Spleen (tissue), 11 donors: ENCODE results near the gene MAP2K5. TPM values are rescaled to one million over a fixed set of nuclear protein-coding genes. Genes with fewer than 3 reads are reported as not detected.

Experiments used
- DNase-seq: peaks from one replicate; pipeline ENCODE4 v3.0.0-alpha.2; 2020
- H3K27ac ChIP-seq, 8 donors: fragments of 200-600 bp; sonication (generic) in 7 of 8; 1 replicate in 4 of 8; 2 replicates in 4 of 8; pipeline versions ENCODE4 v1.5.0 to v1.8.0; 2016 to 2021; ENCODE audit warnings: inconsistent platforms in 4 of 8, mild to moderate bottlenecking in 4 of 8, moderate library complexity in 1 of 8
- H3K27me3 ChIP-seq, 7 donors: fragments of 200-600 bp; sonication (generic) in 6 of 7; replicated peaks in 1 of 7; 1 replicate in 4 of 7; 2 replicates in 3 of 7; pipeline versions ENCODE4 v1.5.0 to v1.8.0; 2016 to 2021; ENCODE audit warnings: inconsistent platforms in 3 of 7, mild to moderate bottlenecking in 1 of 7
- H3K36me3 ChIP-seq, 6 donors: fragments of 200-600 bp; sonication (generic) in 5 of 6; 1 replicate in 4 of 6; 2 replicates in 2 of 6; pipeline versions ENCODE4 v1.5.0 to v1.8.0; 2016 to 2021; ENCODE audit warnings: inconsistent platforms in 2 of 6
- H3K4me1 ChIP-seq, 6 donors: fragments of 200-600 bp; sonication (generic) in 5 of 6; 1 replicate in 3 of 6; 2 replicates in 3 of 6; pipeline versions ENCODE4 v1.5.0 to v1.8.0; 2016 to 2021; ENCODE audit warnings: inconsistent platforms in 3 of 6
- H3K4me3 ChIP-seq, 8 donors: fragments of 200-600 bp; sonication (generic) in 7 of 8; 1 replicate in 4 of 8; 2 replicates in 4 of 8; pipeline versions ENCODE4 v1.5.0 to v1.8.0; 2016 to 2021; ENCODE audit warnings: inconsistent platforms in 4 of 8, mild to moderate bottlenecking in 4 of 8, moderate library complexity in 2 of 8
- H3K9me3 ChIP-seq, 8 donors: fragments of 200-600 bp; sonication (generic) in 7 of 8; 1 replicate in 4 of 8; 2 replicates in 4 of 8; pipeline versions ENCODE4 v1.5.0 to v1.8.0; 2016 to 2021; ENCODE audit warnings: inconsistent platforms in 4 of 8
- POLR2A ChIP-seq, 3 donors: fragments of 450-650 bp; IDR thresholded peaks; one replicate each; pipeline ENCODE4 v1.5.1; 2017; ENCODE audit warnings: antibody characterized with exemption in 3 of 3, mild to moderate bottlenecking in 1 of 3
- POLR2AphosphoS5 ChIP-seq, 3 donors: sonication (generic); formaldehyde crosslinking; IDR thresholded peaks; one replicate each; pipeline ENCODE4 v1.5.1; 2017; ENCODE audit warnings: antibody characterized with exemption in 3 of 3
- WGBS, 5 donors: extraction: QIAGEN DNeasy Blood & Tissue Kit in 3 of 5; methylation state at CpG; one replicate each; pipeline versions ENCODE4 v1.1.5 to v1.1.7; 2013 to 2018; 5-methylcytosine and 5-hydroxymethylcytosine counted together
- intact Hi-C: fragments of 100-400 bp; cut with DNase I; formaldehyde crosslinking; loops from one replicate; pipeline ENCODE4 v1.15.0; 2023; ENCODE audit warnings: low total_unique reads
- polyA plus RNA-seq, 3 donors: library from polyadenylated mRNA; stranded (reverse); fragments of 200-250 nt; gene quantifications; one replicate each; pipeline ENCODE4 v1.2.1, GENCODE V29; 2013
- total RNA-seq, 7 donors: library from RNA; depleted of rRNA in 3 of 7; stranded (reverse); fragments of >200 nt in 3 of 7; fragmentation: NEBNext Ultra II Directional in 4 of 7; extraction: Animal tissue kit (Norgen Biotek cat#: 25700) in 4 of 7; gene quantifications; one replicate each; pipeline versions ENCODE4 v1.1.0 to v1.2.1, GENCODE V29; 2016 to 2021
- TF ChIP-seq, protein P1 (sequence below), 11 experiments: fragments of 200-600 bp in 7 of 11; fragments of 450-650 bp in 4 of 11; sonication (generic) in 4 of 11; IDR thresholded peaks in 8 of 11; conservative IDR thresholded peaks in 3 of 11; 1 replicate in 7 of 11; 2 replicates in 4 of 11; pipeline versions ENCODE4 v1.4.0 to v1.8.0; 2016 to 2021; ENCODE audit warnings: antibody characterized with exemption in 11 of 11, inconsistent platforms in 4 of 11, mild to moderate bottlenecking in 1 of 11
- donor health status: healthy with polysubstance abuse.
- donor health status: DM: no; HTN: no; CAD: no; lungs with moderate emphysema.
- donor health status: DM: no; HTN: no; CAD: no.
- donor health status: Bipolar disorder and iron deficiency.
- donor health status: healthy.
- donor health status: DM: no; HTN: no; CAD: no.
- donor health status: DM: yes; HTN: yes; CAD: no.

The MAP2K5 gene
- total and polyA plus RNA-seq, 10 donors = 8.4 to 30.4 (median 14.6) TPM

DNA sequence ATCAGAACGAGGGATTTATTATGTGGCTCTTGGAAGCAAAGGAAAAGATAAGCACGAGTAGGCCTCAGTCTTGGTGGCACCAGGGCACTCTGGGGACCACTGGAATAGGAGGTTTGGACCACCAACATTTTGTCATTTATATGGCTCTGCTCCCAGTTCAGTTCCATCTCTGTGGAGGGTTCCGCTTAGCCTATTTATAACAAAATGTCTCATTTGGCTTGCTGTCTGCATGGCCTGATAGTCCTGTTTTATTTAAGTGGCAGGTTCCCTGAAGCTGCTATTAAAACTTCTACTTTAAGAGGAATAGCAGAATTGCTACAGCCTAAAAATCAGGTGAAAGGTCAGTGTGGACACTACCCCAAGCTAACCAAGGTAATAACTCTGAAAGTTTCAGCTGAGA, 27.2 kb downstream of the MAP2K5 start:
- Histone ChIP-seq H3K36me3 (peaks cover 0 to 47% (median 0%) of the 10 kb centered on the region in 6 donors), H3K9me3 (no peaks in the 10 kb centered on the region), H3K27me3 (no peaks in the 10 kb centered on the region), H3K4me1 (peaks cover 0 to 9% (median 4%) of the 10 kb centered on the region in 6 donors), H3K4me3 (no peak overlapping the region), H3K27ac (no peak overlapping the region)
- DNase-seq = no peak
- WGBS, 5 donors = 91 to 98% (median 94%) methylated on average over 3 of the region's 3 CpGs
- intact Hi-C loops = no loop called here
- no peak for TF ChIP-seq POLR2A (IDR thresholded peaks at IDR 0.05)
- TF ChIP-seq POLR2AphosphoS5 (IDR thresholded peaks at IDR 0.05) = no peak
- TF ChIP-seq, protein P1, sequence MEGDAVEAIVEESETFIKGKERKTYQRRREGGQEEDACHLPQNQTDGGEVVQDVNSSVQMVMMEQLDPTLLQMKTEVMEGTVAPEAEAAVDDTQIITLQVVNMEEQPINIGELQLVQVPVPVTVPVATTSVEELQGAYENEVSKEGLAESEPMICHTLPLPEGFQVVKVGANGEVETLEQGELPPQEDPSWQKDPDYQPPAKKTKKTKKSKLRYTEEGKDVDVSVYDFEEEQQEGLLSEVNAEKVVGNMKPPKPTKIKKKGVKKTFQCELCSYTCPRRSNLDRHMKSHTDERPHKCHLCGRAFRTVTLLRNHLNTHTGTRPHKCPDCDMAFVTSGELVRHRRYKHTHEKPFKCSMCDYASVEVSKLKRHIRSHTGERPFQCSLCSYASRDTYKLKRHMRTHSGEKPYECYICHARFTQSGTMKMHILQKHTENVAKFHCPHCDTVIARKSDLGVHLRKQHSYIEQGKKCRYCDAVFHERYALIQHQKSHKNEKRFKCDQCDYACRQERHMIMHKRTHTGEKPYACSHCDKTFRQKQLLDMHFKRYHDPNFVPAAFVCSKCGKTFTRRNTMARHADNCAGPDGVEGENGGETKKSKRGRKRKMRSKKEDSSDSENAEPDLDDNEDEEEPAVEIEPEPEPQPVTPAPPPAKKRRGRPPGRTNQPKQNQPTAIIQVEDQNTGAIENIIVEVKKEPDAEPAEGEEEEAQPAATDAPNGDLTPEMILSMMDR (IDR thresholded peaks at IDR 0.05 in 8 of 11, conservative IDR thresholded peaks at IDR 0.05 in 3 of 11) = no peak

DNA sequence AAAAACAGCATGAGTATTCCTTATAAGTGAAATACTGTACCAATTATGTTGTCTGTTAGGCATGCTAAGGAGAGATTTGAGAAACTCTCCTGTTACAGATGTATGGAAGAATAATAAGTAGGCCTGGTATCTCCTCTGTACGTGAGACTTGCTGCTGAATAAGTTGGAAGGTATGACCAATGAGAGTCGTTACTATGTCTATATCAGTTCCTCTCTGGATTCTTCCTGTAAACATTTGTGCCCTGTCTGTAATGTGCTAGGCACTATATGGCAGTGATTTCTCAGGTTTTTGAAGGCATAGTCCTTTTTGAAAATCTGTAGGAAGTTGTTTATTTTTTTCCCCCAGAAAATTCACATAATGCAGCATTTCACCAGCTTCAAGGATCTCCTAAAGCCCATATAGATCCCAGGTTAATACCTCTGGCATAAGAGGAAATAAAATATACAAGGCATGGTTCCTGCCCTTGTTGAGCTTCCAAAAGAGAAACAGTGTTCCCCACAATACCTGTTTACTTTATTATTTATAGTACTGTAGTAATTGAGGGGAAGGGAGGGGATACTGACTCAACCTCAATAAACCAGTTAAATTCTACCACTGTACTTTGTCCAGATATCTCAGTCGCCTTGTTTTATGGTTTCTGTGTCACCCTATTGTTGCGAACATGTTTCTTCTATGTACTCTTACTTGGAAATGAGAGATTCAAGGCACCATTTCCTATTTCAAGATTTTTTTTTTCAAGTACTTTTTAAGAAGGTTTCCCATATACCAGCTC, 28.6 kb downstream of the MAP2K5 start:
- Histone ChIP-seq H3K36me3 (peaks cover 0 to 47% (median 0%) of the 10 kb centered on the region in 6 donors), H3K4me1 (peaks cover 0 to 4% (median 0%) of the 10 kb centered on the region in 6 donors), H3K27ac (no peak overlapping the region), H3K9me3 (no peaks in the 10 kb centered on the region), H3K4me3 (no peak overlapping the region), H3K27me3 (no peaks in the 10 kb centered on the region)
- intact Hi-C loops = no loop called here
- DNase-seq = no peak
- no peak for TF ChIP-seq POLR2A (IDR thresholded peaks at IDR 0.05)
- TF ChIP-seq POLR2AphosphoS5 (IDR thresholded peaks at IDR 0.05) = no peak
- TF ChIP-seq, protein P1 (IDR thresholded peaks at IDR 0.05 in 8 of 11, conservative IDR thresholded peaks at IDR 0.05 in 3 of 11) = no peak
- WGBS, 5 donors = 93 to 97% (median 96%) methylated on average over 4 of the region's 4 CpGs

DNA sequence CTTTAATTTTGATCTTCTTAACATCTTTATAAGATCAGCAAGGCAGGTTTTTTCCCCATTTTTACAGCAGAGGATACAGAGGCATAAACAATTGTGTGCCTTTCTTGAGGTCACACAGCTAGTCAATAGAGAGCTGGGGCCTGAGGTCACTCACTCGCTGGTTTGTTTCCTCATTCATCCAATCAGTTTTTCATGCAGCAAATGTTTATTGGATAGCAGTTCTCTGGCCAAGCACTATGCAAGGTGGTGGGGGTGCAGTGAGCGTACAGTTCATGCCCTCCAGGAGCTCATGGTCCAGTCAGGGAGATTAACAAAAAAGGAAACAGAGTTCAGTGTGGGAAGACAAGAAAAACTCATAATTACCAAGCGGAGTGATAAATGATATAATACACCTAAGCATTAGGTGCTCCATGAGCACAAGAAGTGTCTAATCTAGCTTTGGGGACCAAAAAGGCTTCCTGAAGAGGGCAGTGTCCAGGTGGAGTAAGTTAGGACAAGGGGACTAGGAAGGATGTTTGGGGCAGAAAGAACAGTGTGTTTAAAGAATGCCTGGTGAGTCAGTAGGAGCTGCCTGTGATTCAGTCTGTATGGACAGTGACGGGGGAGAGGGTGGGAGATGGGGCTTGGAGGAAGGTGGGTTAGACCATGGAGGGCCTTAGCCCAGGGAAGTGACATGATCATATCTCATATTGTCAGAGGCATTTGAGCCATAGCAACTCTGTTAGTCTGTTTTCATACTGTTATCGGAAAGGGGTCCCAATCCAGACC, 29.3 kb downstream of the MAP2K5 start:
- intact Hi-C loops = no loop called here
- Histone ChIP-seq H3K4me1 (peaks cover 0 to 4% (median 0%) of the 10 kb centered on the region in 6 donors), H3K27ac (no peak overlapping the region), H3K4me3 (no peak overlapping the region), H3K27me3 (no peaks in the 10 kb centered on the region), H3K9me3 (no peaks in the 10 kb centered on the region), H3K36me3 (peaks cover 0 to 47% (median 0%) of the 10 kb centered on the region in 6 donors)
- TF ChIP-seq POLR2A (IDR thresholded peaks at IDR 0.05) (no peak), POLR2AphosphoS5 (IDR thresholded peaks at IDR 0.05) (no peak)
- TF ChIP-seq, protein P1 (IDR thresholded peaks at IDR 0.05 in 8 of 11, conservative IDR thresholded peaks at IDR 0.05 in 3 of 11) = no peak
- no peak for DNase-seq
- WGBS, 5 donors = 92 to 97% (median 96%) methylated on average over 5 of the region's 5 CpGs

DNA sequence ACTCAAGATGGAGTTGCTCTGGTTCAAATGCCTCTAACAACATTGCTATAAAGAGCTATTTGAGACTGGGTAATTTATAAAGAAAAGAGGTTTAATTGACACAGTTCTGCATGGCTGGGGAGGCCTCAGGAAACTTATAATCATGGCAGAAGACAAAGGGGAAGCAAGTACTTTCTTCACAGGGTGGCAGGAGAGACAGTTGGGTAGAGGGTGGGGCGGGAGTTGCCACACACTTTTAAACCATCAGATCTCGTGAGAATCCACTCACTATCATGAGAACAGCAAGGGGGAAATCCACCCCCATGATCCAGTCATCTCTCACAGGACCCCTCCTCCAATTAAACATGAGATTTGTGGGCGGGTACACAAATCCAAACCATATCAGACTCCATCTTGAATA, 30.7 kb downstream of the MAP2K5 start:
- no peak for TF ChIP-seq POLR2AphosphoS5 (IDR thresholded peaks at IDR 0.05)
- Histone ChIP-seq H3K9me3 (no peaks in the 10 kb centered on the region), H3K27ac (no peak overlapping the region), H3K4me1 (peaks cover 0 to 4% (median 0%) of the 10 kb centered on the region in 6 donors), H3K36me3 (peaks cover 0 to 44% (median 0%) of the 10 kb centered on the region in 6 donors), H3K27me3 (no peaks in the 10 kb centered on the region), H3K4me3 (no peak overlapping the region)
- intact Hi-C loops = no loop called here
- no peak for DNase-seq
- WGBS, 5 donors = 68 to 83% (median 75%) methylated on average over 3 of the region's 3 CpGs
